K562 (cell line): ENCODE data around the gene ENOSF1. TPM values are rescaled to one million over a fixed set of nuclear protein-coding genes. Genes with fewer than 3 reads are reported as not detected.

ENCODE experiments used
- BDP1 ChIP-seq: IDR thresholded peaks from 3 replicates; pipeline ENCODE4 v1.6.1; 2011; ENCODE audit not compliant: insufficient read length, insufficient read depth
- CBX3 ChIP-seq, 2 experiments: IDR thresholded peaks; 1 replicate in 1 of 2; 2 replicates in 1 of 2; pipeline ENCODE4 v1.6.1; 2012; ENCODE audit warnings: inconsistent platforms in 2 of 2, low read length in 2 of 2, borderline replicate concordance in 1 of 2, control low read depth in 1 of 2
- EP400 ChIP-seq: fragments of 450-650 bp; IDR thresholded peaks from 2 replicates; pipeline ENCODE4 v1.6.1; 2017; ENCODE audit warnings: antibody characterized with exemption, mild to moderate bottlenecking, moderate library complexity
- ETV5 ChIP-seq: sonication (generic); formaldehyde crosslinking; IDR thresholded peaks from 2 replicates; pipeline ENCODE4 v1.4.0; 2020; ENCODE audit warnings: low read depth, mild to moderate bottlenecking, missing genetic modification reagents
- EWSR1 ChIP-seq: fragments of 450-650 bp; IDR thresholded peaks from 2 replicates; pipeline ENCODE4 v1.6.1; 2018; ENCODE audit warnings: borderline replicate concordance, mild to moderate bottlenecking, low read depth, moderate library complexity; ENCODE audit not compliant: partially characterized antibody
- FOXK2 ChIP-seq, 2 experiments: fragments of 450-650 bp; IDR thresholded peaks in 1 of 2; conservative IDR thresholded peaks in 1 of 2; 2 replicates each; pipeline ENCODE4 v1.6.1; 2016; ENCODE audit warnings: low read depth in 2 of 2, mild to moderate bottlenecking in 1 of 2
- GTF2F1 ChIP-seq: IDR thresholded peaks from 2 replicates; pipeline ENCODE4 v1.6.1; 2011; ENCODE audit warnings: low read depth, low read length, improper control_type of control experiment
- MAFK ChIP-seq: IDR thresholded peaks from 2 replicates; pipeline ENCODE4 v1.6.1; 2011; ENCODE audit warnings: low read length, improper control_type of control experiment
- MCM3 ChIP-seq: fragments of 450-650 bp; IDR thresholded peaks from 2 replicates; pipeline ENCODE4 v1.6.1; 2016
- MED1 ChIP-seq: sonication (generic); formaldehyde crosslinking; IDR thresholded peaks from 2 replicates; pipeline ENCODE4 v1.8.1; 2023; ENCODE audit warnings: missing genetic modification reagents, borderline replicate concordance
- PML ChIP-seq: IDR thresholded peaks from 2 replicates; pipeline ENCODE4 v1.6.1; 2012; ENCODE audit warnings: low read length, inconsistent platforms
- POLR2A ChIP-seq: fragments of 450-650 bp; conservative IDR thresholded peaks from 2 replicates; pipeline ENCODE4 v1.6.1; 2016
- SIN3B ChIP-seq: fragments of 450-650 bp; IDR thresholded peaks from 2 replicates; pipeline ENCODE4 v1.6.1; 2017; ENCODE audit warnings: low read depth, mild to moderate bottlenecking, moderate library complexity
- SMAD2 ChIP-seq: fragments of 150-350 bp; IDR thresholded peaks from 2 replicates; pipeline ENCODE4 v1.6.1; 2014; ENCODE audit warnings: low read depth, mild to moderate bottlenecking, low read length
- TEAD1 ChIP-seq, 2 experiments: fragments of 450-650 bp in 1 of 2; sonication (generic) in 1 of 2; formaldehyde crosslinking; IDR thresholded peaks; 2 replicates each; pipeline versions ENCODE4 v1.4.0 to v1.8.0; 2020 to 2022; ENCODE audit warnings: mild to moderate bottlenecking in 2 of 2, missing genetic modification reagents in 1 of 2
- TRIM24 ChIP-seq, 2 experiments: fragments of 450-650 bp; IDR thresholded peaks; 2 replicates each; pipeline ENCODE4 v1.6.1; 2016
- ZFP30 ChIP-seq: fragments of 250-450 bp; sonication (Bioruptor Pico); IDR thresholded peaks from 2 replicates; pipeline ENCODE4 v1.8.0; 2022; ENCODE audit warnings: moderate library complexity, mild to moderate bottlenecking, inconsistent platforms, borderline replicate concordance
- ZNF24 ChIP-seq: fragments of 450-650 bp; IDR thresholded peaks from 2 replicates; pipeline ENCODE4 v1.6.1; 2016
- ZNF717 ChIP-seq: fragments of 250-450 bp; sonication (Bioruptor Pico); IDR thresholded peaks from 2 replicates; pipeline ENCODE4 v1.5.0; 2021
- ZNF77 ChIP-seq: fragments of 250-450 bp; sonication (Bioruptor Pico); IDR thresholded peaks from 2 replicates; pipeline ENCODE4 v1.5.0; 2020
- polyA plus RNA-seq, 8 experiments: library from polyadenylated mRNA; depleted of rRNA in 4 of 8; stranded (reverse) in 5 of 8; unstranded in 3 of 8; fragments of >200 nt; fragmentation: Nextera tagmentation in 2 of 8; fragmentation: Illumina TruSeq in 1 of 8; extraction: Ambion mirVana in 2 of 8; extraction: Trizol in 1 of 8; gene quantifications; 2 replicates each; pipeline versions ENCODE4 v1.2.1 to v1.2.3, GENCODE V29; 2011 to 2014; ENCODE audit warnings: inconsistent platforms in 1 of 8, missing spikeins in 1 of 8
- total RNA-seq, 7 experiments: library from RNA; depleted of rRNA in 6 of 7; stranded (reverse); fragments of >200 nt in 6 of 7; fragmentation: Illumina TruSeq in 2 of 7; extraction: Trizol in 2 of 7; gene quantifications; 2 replicates each; pipeline versions ENCODE4 v1.2.1 to v1.2.3, GENCODE V29; 2011 to 2021; ENCODE audit warnings: low replicate concordance in 1 of 7
- TF ChIP-seq, protein P1 (sequence below), 2 experiments: fragments of 150-350 bp in 1 of 2; IDR thresholded peaks; 2 replicates each; pipeline ENCODE4 v1.6.1; 2012 to 2016; ENCODE audit warnings: low read depth in 2 of 2, low read length in 2 of 2, mild to moderate bottlenecking in 1 of 2, moderate library complexity in 1 of 2
- TF ChIP-seq, protein P2 (sequence below), 2 experiments: fragments of 450-650 bp in 1 of 2; sonication (generic) in 1 of 2; formaldehyde crosslinking in 1 of 2; IDR thresholded peaks in 1 of 2; conservative IDR thresholded peaks in 1 of 2; 2 replicates each; pipeline versions ENCODE4 v1.6.1 to v1.8.1; 2016 to 2023; ENCODE audit warnings: mild to moderate bottlenecking in 2 of 2, moderate library complexity in 2 of 2, inconsistent platforms in 1 of 2, missing genetic modification reagents in 1 of 2
- TF ChIP-seq, protein P3 (sequence below): sonication (generic); formaldehyde crosslinking; IDR thresholded peaks from 2 replicates; pipeline ENCODE4 v1.8.0; 2022; ENCODE audit warnings: missing genetic modification reagents, mild to moderate bottlenecking, moderate library complexity, borderline replicate concordance
- TF ChIP-seq, protein P4 (sequence below), 2 experiments: IDR thresholded peaks; 2 replicates each; pipeline ENCODE4 v1.6.1; 2011; ENCODE audit warnings: borderline replicate concordance in 1 of 2, control low read depth in 1 of 2, low read depth in 1 of 2, low read length in 1 of 2, mild to moderate bottlenecking in 1 of 2, mixed read lengths in 1 of 2, moderate library complexity in 1 of 2; ENCODE audit not compliant: insufficient read depth in 1 of 2, insufficient read length in 1 of 2, poor library complexity in 1 of 2, severe bottlenecking in 1 of 2; ENCODE audit errors: extremely low read depth in 1 of 2

ENOSF1 gene
- total and polyA plus RNA-seq, 9 of the 15 experiments (the other 6 are each of a cell fraction or from before 2014, with no cell fraction given): 15.5 to 66.4 (median 46.5) TPM

DNA sequence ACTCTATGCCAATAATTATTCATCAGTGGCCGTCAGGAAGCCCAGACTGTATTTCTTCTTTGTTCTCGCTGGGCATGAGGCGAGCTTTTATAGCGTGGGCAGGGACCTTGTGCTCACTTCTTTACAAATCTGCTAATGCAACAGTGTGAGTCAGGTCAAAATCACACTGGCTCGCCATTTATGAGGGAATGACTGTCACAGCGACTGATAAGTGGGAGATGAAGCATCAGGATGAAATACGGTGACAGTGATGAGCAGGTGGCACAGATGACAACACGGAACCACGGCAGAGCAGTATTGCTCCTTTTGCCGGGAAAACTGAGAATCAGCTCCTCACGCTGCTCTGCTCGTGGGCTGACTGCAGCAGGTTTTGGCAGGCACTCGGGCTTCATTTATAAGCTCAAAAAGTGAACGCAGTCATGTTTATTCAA is 34.5 kb downstream of the ENOSF1 start (continued):
- no peak for TF ChIP-seq GTF2F1
- no peak for TF ChIP-seq TEAD1 (CRISPR knock-in tag; IDR thresholded peaks at IDR 0.05)
- no peak for TF ChIP-seq EWSR1
- no peak for TF ChIP-seq BDP1
- no peak for TF ChIP-seq SMAD2
- TF ChIP-seq, protein P1, sequence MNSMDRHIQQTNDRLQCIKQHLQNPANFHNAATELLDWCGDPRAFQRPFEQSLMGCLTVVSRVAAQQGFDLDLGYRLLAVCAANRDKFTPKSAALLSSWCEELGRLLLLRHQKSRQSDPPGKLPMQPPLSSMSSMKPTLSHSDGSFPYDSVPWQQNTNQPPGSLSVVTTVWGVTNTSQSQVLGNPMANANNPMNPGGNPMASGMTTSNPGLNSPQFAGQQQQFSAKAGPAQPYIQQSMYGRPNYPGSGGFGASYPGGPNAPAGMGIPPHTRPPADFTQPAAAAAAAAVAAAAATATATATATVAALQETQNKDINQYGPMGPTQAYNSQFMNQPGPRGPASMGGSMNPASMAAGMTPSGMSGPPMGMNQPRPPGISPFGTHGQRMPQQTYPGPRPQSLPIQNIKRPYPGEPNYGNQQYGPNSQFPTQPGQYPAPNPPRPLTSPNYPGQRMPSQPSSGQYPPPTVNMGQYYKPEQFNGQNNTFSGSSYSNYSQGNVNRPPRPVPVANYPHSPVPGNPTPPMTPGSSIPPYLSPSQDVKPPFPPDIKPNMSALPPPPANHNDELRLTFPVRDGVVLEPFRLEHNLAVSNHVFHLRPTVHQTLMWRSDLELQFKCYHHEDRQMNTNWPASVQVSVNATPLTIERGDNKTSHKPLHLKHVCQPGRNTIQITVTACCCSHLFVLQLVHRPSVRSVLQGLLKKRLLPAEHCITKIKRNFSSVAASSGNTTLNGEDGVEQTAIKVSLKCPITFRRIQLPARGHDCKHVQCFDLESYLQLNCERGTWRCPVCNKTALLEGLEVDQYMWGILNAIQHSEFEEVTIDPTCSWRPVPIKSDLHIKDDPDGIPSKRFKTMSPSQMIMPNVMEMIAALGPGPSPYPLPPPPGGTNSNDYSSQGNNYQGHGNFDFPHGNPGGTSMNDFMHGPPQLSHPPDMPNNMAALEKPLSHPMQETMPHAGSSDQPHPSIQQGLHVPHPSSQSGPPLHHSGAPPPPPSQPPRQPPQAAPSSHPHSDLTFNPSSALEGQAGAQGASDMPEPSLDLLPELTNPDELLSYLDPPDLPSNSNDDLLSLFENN (IDR thresholded peaks at IDR 0.05; ENCODE audit: low read depth in 2 of 2, low read length in 2 of 2): no peak
- no peak for TF ChIP-seq MCM3
- no peak for TF ChIP-seq CBX3 (IDR thresholded peaks at IDR 0.05; ENCODE audit: borderline replicate concordance in 1 of 2, low read length in 2 of 2)
- no peak for TF ChIP-seq PML
- no peak for TF ChIP-seq MED1 (CRISPR knock-in tag)
- no peak for TF ChIP-seq ZNF24
- peak in 1 of 2 experiments; percentile 20; a peak in 1 of 4 replicates for TF ChIP-seq TRIM24 (IDR thresholded peaks at IDR 0.05)
- no peak for TF ChIP-seq ZNF717 (CRISPR knock-in tag)
- TF ChIP-seq ZFP30 (CRISPR knock-in tag): no peak
- TF ChIP-seq ZNF77 (CRISPR knock-in tag): no peak
- TF ChIP-seq ETV5: no peak
- TF ChIP-seq, protein P2, sequence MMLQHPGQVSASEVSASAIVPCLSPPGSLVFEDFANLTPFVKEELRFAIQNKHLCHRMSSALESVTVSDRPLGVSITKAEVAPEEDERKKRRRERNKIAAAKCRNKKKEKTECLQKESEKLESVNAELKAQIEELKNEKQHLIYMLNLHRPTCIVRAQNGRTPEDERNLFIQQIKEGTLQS (IDR thresholded peaks at IDR 0.05): peak; percentile 22; the same call in 1 of the 2 replicates
- TF ChIP-seq, protein P2 (CRISPR knock-in tag; conservative IDR thresholded peaks at IDR 0.05): no peak
- TF ChIP-seq MAFK: no peak
- no peak for TF ChIP-seq SIN3B
- 0 out of 2 replicates have a peak, but pooled peaks have one; percentile 36 for TF ChIP-seq POLR2A
- no peak for TF ChIP-seq EP400
- TF ChIP-seq, protein P3, sequence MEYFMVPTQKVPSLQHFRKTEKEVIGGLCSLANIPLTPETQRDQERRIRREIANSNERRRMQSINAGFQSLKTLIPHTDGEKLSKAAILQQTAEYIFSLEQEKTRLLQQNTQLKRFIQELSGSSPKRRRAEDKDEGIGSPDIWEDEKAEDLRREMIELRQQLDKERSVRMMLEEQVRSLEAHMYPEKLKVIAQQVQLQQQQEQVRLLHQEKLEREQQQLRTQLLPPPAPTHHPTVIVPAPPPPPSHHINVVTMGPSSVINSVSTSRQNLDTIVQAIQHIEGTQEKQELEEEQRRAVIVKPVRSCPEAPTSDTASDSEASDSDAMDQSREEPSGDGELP (CRISPR knock-in tag): peak; percentile 25; the same call in 1 of the 2 replicates
- no peak for TF ChIP-seq FOXK2 (conservative IDR thresholded peaks at IDR 0.05 in 1 of 2, IDR thresholded peaks at IDR 0.05 in 1 of 2; ENCODE audit: low read depth in 2 of 2)
- TF ChIP-seq, protein P4, sequence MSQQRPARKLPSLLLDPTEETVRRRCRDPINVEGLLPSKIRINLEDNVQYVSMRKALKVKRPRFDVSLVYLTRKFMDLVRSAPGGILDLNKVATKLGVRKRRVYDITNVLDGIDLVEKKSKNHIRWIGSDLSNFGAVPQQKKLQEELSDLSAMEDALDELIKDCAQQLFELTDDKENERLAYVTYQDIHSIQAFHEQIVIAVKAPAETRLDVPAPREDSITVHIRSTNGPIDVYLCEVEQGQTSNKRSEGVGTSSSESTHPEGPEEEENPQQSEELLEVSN (IDR thresholded peaks at IDR 0.05; ENCODE audit: borderline replicate concordance in 1 of 2, extremely low read depth in 1 of 2, insufficient read depth in 1 of 2, insufficient read length in 1 of 2, low read depth in 1 of 2, low read length in 1 of 2, poor library complexity in 1 of 2, severe bottlenecking in 1 of 2): peak in 1 of 2 experiments; percentile 21
